CD4-positive, alpha-beta T cell (primary cell): ENCODE data around the gene ERBIN. TPM values are rescaled to one million over a fixed set of nuclear protein-coding genes. Genes with fewer than 3 reads are reported as not detected.

Experiments used
- ATAC-seq: fragments of 200-7000 bp; cut with Tn5 transposase; one replicate; pipeline ENCODE4 v1.10.0; 2022; ENCODE audit warnings: mild to moderate bottlenecking; ENCODE audit not compliant: poor library complexity
- CTCF ChIA-PET: fragments of 350-600 bp; sonication (Branson Sonifier 250); formaldehyde crosslinking; loops from one replicate; lab custom pipeline; 2021; ENCODE audit warnings: antibody characterized with exemption, inconsistent platforms; lab: Charles Lee
- POLR2A ChIA-PET: fragments of 350-600 bp; sonication (Branson Sonifier 250); formaldehyde crosslinking; loops from one replicate; lab custom pipeline; 2021; ENCODE audit warnings: antibody characterized with exemption, inconsistent platforms; lab: Charles Lee
- DNase-seq, 14 experiments: peaks; one replicate each; pipeline ENCODE4 v3.0.0-alpha.2; 2013 to 2020; ENCODE audit warnings: mixed read lengths in 2 of 14
- H3K27ac ChIP-seq, 2 donors: one replicate each; pipeline versions ENCODE4 v1.5.1 to v1.7.0; 2013; ENCODE audit warnings: low read length in 2 of 2, low read depth in 1 of 2, mild to moderate bottlenecking in 1 of 2
- H3K27me3 ChIP-seq, 2 experiments: 1 replicate in 1 of 2; 2 replicates in 1 of 2; pipeline versions ENCODE4 v1.6.1 to v1.7.0; 2013; ENCODE audit warnings: low read length in 2 of 2, control low read depth in 1 of 2, mild to moderate bottlenecking in 1 of 2, moderate library complexity in 1 of 2; ENCODE audit not compliant: insufficient read depth in 2 of 2, control insufficient read depth in 1 of 2
- H3K36me3 ChIP-seq: one replicate; pipeline ENCODE4 v1.6.1; 2013; ENCODE audit warnings: low read length, control low read depth; ENCODE audit not compliant: insufficient read depth
- H3K4me1 ChIP-seq: one replicate; pipeline ENCODE4 v1.6.1; 2013; ENCODE audit warnings: low read length, control low read depth; ENCODE audit not compliant: insufficient read depth
- H3K4me3 ChIP-seq: one replicate; pipeline ENCODE4 v1.5.1; 2013; ENCODE audit warnings: mild to moderate bottlenecking, low read length, moderate library complexity
- H3K9me3 ChIP-seq, 2 experiments: 1 replicate in 1 of 2; 2 replicates in 1 of 2; pipeline versions ENCODE4 v1.6.1 to v1.7.0; 2013; ENCODE audit warnings: low read length in 2 of 2, mild to moderate bottlenecking in 2 of 2, control low read depth in 1 of 2, moderate library complexity in 1 of 2; ENCODE audit not compliant: control insufficient read depth in 1 of 2, insufficient read depth in 1 of 2
- H3K27ac Mint-ChIP-seq: one replicate; pipeline ENCODE4 v1.8.0; 2020; ENCODE audit warnings: mixed read lengths
- H3K27me3 Mint-ChIP-seq: one replicate; pipeline ENCODE4 v1.8.0; 2021; ENCODE audit warnings: mixed read lengths
- H3K36me3 Mint-ChIP-seq: one replicate; pipeline ENCODE4 v1.8.0; 2021; ENCODE audit warnings: low read depth, mixed read lengths
- H3K4me1 Mint-ChIP-seq: one replicate; pipeline ENCODE4 v1.8.0; 2021; ENCODE audit warnings: low read depth, mixed read lengths
- H3K4me3 Mint-ChIP-seq: one replicate; pipeline ENCODE4 v1.8.0; 2020; ENCODE audit warnings: mild to moderate bottlenecking, mixed read lengths
- H3K9me3 Mint-ChIP-seq: one replicate; pipeline ENCODE4 v1.8.0; 2020; ENCODE audit warnings: mixed read lengths
- intact Hi-C, 2 experiments: fragments of 100-400 bp; cut with DNase I in 1 of 2; cut with micrococcal nuclease in 1 of 2; formaldehyde crosslinking; loops; one replicate each; pipeline versions ENCODE4 v1.15.1 to v1.9.0; 2023 to 2025; cut with DNase I, micrococcal nuclease
- total RNA-seq, 174 experiments: library from RNA in 2 of 174; stranded (reverse) in 2 of 174; gene quantifications; one replicate each; pipeline ENCODE4 v1.2.3 and lab custom pipeline; 2021 to 2026
- TF ChIP-seq, protein P1 (sequence below): fragments of 200-600 bp; IDR thresholded peaks from one replicate; pipeline ENCODE4 v1.8.0; 2022; ENCODE audit warnings: antibody characterized with exemption, mild to moderate bottlenecking

Gene ERBIN
- total RNA-seq, 2 experiments from 2014 or later: 94.7 to 96.9 TPM

GRCh38 chr5:65967288-65968066 lies 41.1 kb downstream of the ERBIN start:
- intact Hi-C loops: no loop called here
- H3K27me3 Mint-ChIP-seq: no peaks in the 10 kb centered on the region
- ATAC-seq: peak; percentile 62
- Histone ChIP-seq H3K27me3 (no peaks in the 10 kb centered on the region), H3K36me3 (no peaks in the 10 kb centered on the region), H3K4me3 (no peak overlapping the region), H3K9me3 (no peaks in the 10 kb centered on the region), H3K27ac (no peak overlapping the region), H3K4me1 (peaks cover 30% of the 10 kb centered on the region)
- TF ChIP-seq, protein P1, sequence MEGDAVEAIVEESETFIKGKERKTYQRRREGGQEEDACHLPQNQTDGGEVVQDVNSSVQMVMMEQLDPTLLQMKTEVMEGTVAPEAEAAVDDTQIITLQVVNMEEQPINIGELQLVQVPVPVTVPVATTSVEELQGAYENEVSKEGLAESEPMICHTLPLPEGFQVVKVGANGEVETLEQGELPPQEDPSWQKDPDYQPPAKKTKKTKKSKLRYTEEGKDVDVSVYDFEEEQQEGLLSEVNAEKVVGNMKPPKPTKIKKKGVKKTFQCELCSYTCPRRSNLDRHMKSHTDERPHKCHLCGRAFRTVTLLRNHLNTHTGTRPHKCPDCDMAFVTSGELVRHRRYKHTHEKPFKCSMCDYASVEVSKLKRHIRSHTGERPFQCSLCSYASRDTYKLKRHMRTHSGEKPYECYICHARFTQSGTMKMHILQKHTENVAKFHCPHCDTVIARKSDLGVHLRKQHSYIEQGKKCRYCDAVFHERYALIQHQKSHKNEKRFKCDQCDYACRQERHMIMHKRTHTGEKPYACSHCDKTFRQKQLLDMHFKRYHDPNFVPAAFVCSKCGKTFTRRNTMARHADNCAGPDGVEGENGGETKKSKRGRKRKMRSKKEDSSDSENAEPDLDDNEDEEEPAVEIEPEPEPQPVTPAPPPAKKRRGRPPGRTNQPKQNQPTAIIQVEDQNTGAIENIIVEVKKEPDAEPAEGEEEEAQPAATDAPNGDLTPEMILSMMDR: no peak
- DNase-seq: no peak
- H3K9me3 Mint-ChIP-seq: no peaks in the 10 kb centered on the region
- CTCF ChIA-PET: interaction anchor here (0.6 to 1.3 kb wide), 4 partner anchors 41 to 134 kb away, joined by 3 to 4 read pairs (median 3); partner anchors contain the start of gene ERBIN
- H3K36me3 Mint-ChIP-seq: peaks cover 29% of the 10 kb centered on the region
- H3K4me3 Mint-ChIP-seq: peak overlapping the region; percentile 27
- POLR2A ChIA-PET: interaction anchor here (0.7 to 1.3 kb wide), 2 partner anchors 18 to 43 kb away, joined by 3 to 6 read pairs; no protein-coding TSS in a partner anchor
- peak overlapping the region; percentile 29 for H3K27ac Mint-ChIP-seq
- H3K4me1 Mint-ChIP-seq: peaks cover 79% of the 10 kb centered on the region

- ChIA-PET CTCF (no interaction called here), POLR2A (interaction anchor here (1.0 to 4.6 kb wide), 2 partner anchors 43 to 65 kb away, joined by 3 to 20 read pairs; partner anchors contain the start of gene ERBIN)
- Mint-ChIP-seq H3K27me3 (no peaks in the 10 kb centered on the region), H3K27ac (peak overlapping the region; percentile 77), H3K4me1 (peaks cover 84% of the 10 kb centered on the region), H3K36me3 (peaks cover 42% of the 10 kb centered on the region), H3K4me3 (peak overlapping the region; percentile 52), H3K9me3 (no peaks in the 10 kb centered on the region)
- no peak for ATAC-seq
- no peaks in the 10 kb centered on the region for H3K9me3 ChIP-seq
- intact Hi-C loops: loop anchor here (2.0 to 5.0 kb wide), 2 partner anchors 42 to 45 kb away; partner anchors contain the start of gene ERBIN (in 1 of the 2)
- H3K36me3 ChIP-seq: peaks cover 3% of the 10 kb centered on the region
- H3K4me1 ChIP-seq: peaks cover 27% of the 10 kb centered on the region
- H3K4me3 ChIP-seq: no peak overlapping the region
- peak in 1 of 14 experiments; percentile 2 for DNase-seq
- TF ChIP-seq, protein P1: no peak
- no peak overlapping the region for H3K27ac ChIP-seq
- no peaks in the 10 kb centered on the region for H3K27me3 ChIP-seq
Observed at GRCh38 chr5:65969539-65970393, 43.4 kb downstream of the ERBIN start.
